Astrocyte (in vitro differentiated cells and primary cell): ENCODE data around the gene PELO. TPM values are rescaled to one million over a fixed set of nuclear protein-coding genes. Genes with fewer than 3 reads are reported as not detected.

Experiments used
- DNase-seq: peaks from one replicate; pipeline ENCODE4 v3.0.0-alpha.2; 2010; ENCODE audit warnings: low read depth
- FAIRE-seq: peaks from 2 replicates; lab custom pipeline; 2011; peaks lifted over from hg19 to GRCh38; lab: Jason Lieb, UNC
- H2AFZ ChIP-seq: 2 replicates; pipeline ENCODE4 v1.6.0; 2012; ENCODE audit warnings: low read depth, low read length, inconsistent platforms
- H3K27ac ChIP-seq: 2 replicates; pipeline ENCODE4 v1.5.1; 2011; ENCODE audit warnings: low read depth, low read length, inconsistent platforms
- H3K27me3 ChIP-seq: 2 replicates; pipeline ENCODE4 v1.6.0; 2011; ENCODE audit warnings: low read length, inconsistent platforms; ENCODE audit not compliant: insufficient read depth
- H3K36me3 ChIP-seq: 2 replicates; pipeline ENCODE4 v1.5.1; 2011; ENCODE audit warnings: low read length, inconsistent platforms; ENCODE audit not compliant: insufficient read depth
- H3K4me1 ChIP-seq: 2 replicates; pipeline ENCODE4 v1.5.1; 2011; ENCODE audit warnings: low read length, inconsistent platforms; ENCODE audit not compliant: insufficient read depth
- H3K4me2 ChIP-seq: 2 replicates; pipeline ENCODE4 v1.6.0; 2012; ENCODE audit warnings: low read length, inconsistent platforms
- H3K4me3 ChIP-seq: 2 replicates; pipeline ENCODE4 v1.5.1; 2011; ENCODE audit warnings: low read depth, mild to moderate bottlenecking, low read length, inconsistent platforms; ENCODE audit not compliant: insufficient read depth
- H3K79me2 ChIP-seq: 2 replicates; pipeline ENCODE4 v1.6.0; 2012; ENCODE audit warnings: mild to moderate bottlenecking, low read length, inconsistent platforms; ENCODE audit not compliant: insufficient read depth
- H3K9ac ChIP-seq: 2 replicates; pipeline ENCODE4 v1.6.0; 2012; ENCODE audit warnings: mild to moderate bottlenecking, low read length, inconsistent platforms
- H3K9me3 ChIP-seq: 2 replicates; pipeline ENCODE4 v1.5.1; 2012; ENCODE audit warnings: low read depth, mild to moderate bottlenecking, low read length, inconsistent platforms; ENCODE audit not compliant: insufficient read depth
- H4K20me1 ChIP-seq: 2 replicates; pipeline ENCODE4 v1.6.0; 2012; ENCODE audit warnings: low read length, inconsistent platforms; ENCODE audit not compliant: insufficient read depth
- H3K27ac Mint-ChIP-seq: one replicate; pipeline ENCODE4 v1.8.0; 2021; ENCODE audit warnings: mild to moderate bottlenecking, mixed read lengths; ENCODE audit not compliant: unreplicated experiment
- H3K27me3 Mint-ChIP-seq: one replicate; pipeline ENCODE4 v1.8.0; 2021; ENCODE audit warnings: low read depth, mixed read lengths; ENCODE audit not compliant: unreplicated experiment
- H3K36me3 Mint-ChIP-seq: one replicate; pipeline ENCODE4 v1.8.0; 2021; ENCODE audit warnings: low read depth, mixed read lengths; ENCODE audit not compliant: unreplicated experiment
- H3K4me1 Mint-ChIP-seq: one replicate; pipeline ENCODE4 v1.8.0; 2021; ENCODE audit warnings: low read depth, mixed read lengths; ENCODE audit not compliant: unreplicated experiment
- H3K4me3 Mint-ChIP-seq: one replicate; pipeline ENCODE4 v1.8.0; 2021; ENCODE audit warnings: mild to moderate bottlenecking, moderate library complexity, mixed read lengths; ENCODE audit not compliant: unreplicated experiment
- H3K9me3 Mint-ChIP-seq: one replicate; pipeline ENCODE4 v1.8.0; 2021; ENCODE audit warnings: mild to moderate bottlenecking, mixed read lengths; ENCODE audit not compliant: unreplicated experiment
- CTCF ChIP-seq: IDR thresholded peaks from 2 replicates; pipeline ENCODE4 v1.5.1; 2011; ENCODE audit warnings: low read depth, mild to moderate bottlenecking, inconsistent platforms, low read length, moderate library complexity; ENCODE audit not compliant: insufficient read depth
- EZH2 ChIP-seq: IDR thresholded peaks from 2 replicates; pipeline ENCODE4 v1.6.1; 2012; ENCODE audit warnings: mild to moderate bottlenecking, low read length, inconsistent platforms; ENCODE audit not compliant: insufficient read depth
- total RNA-seq: library from RNA; stranded (reverse); gene quantifications from 2 replicates; pipeline ENCODE4 v1.2.1, GENCODE V29; 2021

PELO gene
- total RNA-seq, 1 donor from 2014 or later = 75.8 TPM

- DNase-seq = no peak
- Histone ChIP-seq H3K4me2 (peak overlapping the region; percentile 97), H4K20me1 (no peaks in the 10 kb centered on the region), H3K36me3 (no peaks in the 10 kb centered on the region), H2AFZ (peak overlapping the region; percentile 93), H3K4me1 (peaks cover 12% of the 10 kb centered on the region), H3K9me3 (no peaks in the 10 kb centered on the region), H3K9ac (peak overlapping the region; percentile 89), H3K4me3 (peak overlapping the region; percentile 91), H3K79me2 (peaks cover 14% of the 10 kb centered on the region), H3K27me3 (no peaks in the 10 kb centered on the region), H3K27ac (peak overlapping the region; percentile 79)
- Mint-ChIP-seq H3K27ac (peak overlapping the region; percentile 29), H3K36me3 (peaks cover 4% of the 10 kb centered on the region), H3K4me3 (peak overlapping the region; percentile 94), H3K9me3 (no peaks in the 10 kb centered on the region), H3K4me1 (peaks cover 17% of the 10 kb centered on the region), H3K27me3 (no peaks in the 10 kb centered on the region)
- TF ChIP-seq CTCF (no peak), EZH2 (no peak)
- no peak for FAIRE-seq
Observed at GRCh38 chr5:52788505-52788821, 747 bp downstream of the PELO start.

DNA sequence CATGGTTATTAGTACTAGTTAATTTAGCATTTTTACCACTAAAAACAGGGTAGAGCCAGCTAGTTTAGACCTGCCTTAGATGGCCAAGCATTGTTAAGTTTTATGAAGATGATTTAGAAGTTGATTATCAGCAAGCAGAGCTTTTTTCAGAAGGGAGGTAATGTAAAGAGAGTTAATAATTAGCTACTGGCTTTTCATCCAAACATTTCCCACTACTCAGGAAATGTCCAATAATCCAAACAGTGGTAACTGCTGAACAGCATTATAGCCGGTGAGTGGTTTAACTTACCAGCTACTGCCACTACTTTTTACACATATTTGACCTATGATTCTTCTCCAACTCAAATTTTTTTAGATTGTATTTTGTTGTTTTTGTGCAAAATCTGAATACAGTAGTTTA is 1.7 kb downstream of the PELO start:
- H3K4me1 ChIP-seq = peaks cover 12% of the 10 kb centered on the region
- H3K27me3 ChIP-seq = no peaks in the 10 kb centered on the region
- TF ChIP-seq EZH2 (no peak), CTCF (no peak)
- H3K36me3 ChIP-seq = no peaks in the 10 kb centered on the region
- H3K4me1 Mint-ChIP-seq = peaks cover 16% of the 10 kb centered on the region
- H2AFZ ChIP-seq = no peak overlapping the region
- no peak overlapping the region for H3K4me3 ChIP-seq
- DNase-seq (no peak), FAIRE-seq (peak; percentile 17)
- H3K27ac Mint-ChIP-seq = peak overlapping the region; percentile 50
- no peaks in the 10 kb centered on the region for H3K27me3 Mint-ChIP-seq
- H3K9ac ChIP-seq = peak overlapping the region; percentile 89
- peak overlapping the region; percentile 97 for H3K4me2 ChIP-seq
- H3K9me3 Mint-ChIP-seq = no peaks in the 10 kb centered on the region
- H4K20me1 ChIP-seq = no peaks in the 10 kb centered on the region
- H3K79me2 ChIP-seq = peaks cover 14% of the 10 kb centered on the region
- H3K9me3 ChIP-seq = no peaks in the 10 kb centered on the region
- peak overlapping the region; percentile 94 for H3K4me3 Mint-ChIP-seq
- peaks cover 4% of the 10 kb centered on the region for H3K36me3 Mint-ChIP-seq
- H3K27ac ChIP-seq = no peak overlapping the region

DNA sequence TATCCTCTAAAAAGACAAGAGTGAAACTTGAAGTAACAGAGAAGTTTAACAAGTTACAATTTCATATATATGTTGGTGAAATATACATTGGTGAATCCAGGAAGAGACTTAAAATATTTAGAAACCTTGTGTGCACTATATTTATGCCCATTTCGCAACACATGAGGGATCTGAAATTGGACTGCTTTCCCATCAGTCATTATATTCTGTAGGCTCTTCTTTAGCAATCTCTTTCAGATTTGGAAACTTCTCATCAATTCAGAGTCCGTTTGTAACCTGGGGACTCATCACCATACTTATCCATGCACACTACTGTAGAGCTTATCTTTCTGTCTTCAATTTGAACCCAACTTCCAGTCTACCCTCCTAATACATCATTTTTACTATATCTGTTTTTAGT is 2.1 kb downstream of the PELO start:
- Mint-ChIP-seq H3K27me3 (no peaks in the 10 kb centered on the region), H3K4me1 (peaks cover 16% of the 10 kb centered on the region), H3K9me3 (no peaks in the 10 kb centered on the region), H3K36me3 (peaks cover 4% of the 10 kb centered on the region), H3K27ac (no peak overlapping the region), H3K4me3 (peak overlapping the region; percentile 94)
- no peaks in the 10 kb centered on the region for H3K27me3 ChIP-seq
- no peaks in the 10 kb centered on the region for H3K9me3 ChIP-seq
- H3K27ac ChIP-seq = no peak overlapping the region
- no peak overlapping the region for H3K4me3 ChIP-seq
- no peaks in the 10 kb centered on the region for H4K20me1 ChIP-seq
- peaks cover 16% of the 10 kb centered on the region for H3K79me2 ChIP-seq
- TF ChIP-seq EZH2 (no peak), CTCF (no peak)
- H3K36me3 ChIP-seq = no peaks in the 10 kb centered on the region
- DNase-seq = no peak
- H3K4me2 ChIP-seq = peak overlapping the region; percentile 97
- H3K4me1 ChIP-seq = peaks cover 12% of the 10 kb centered on the region
- peak overlapping the region; percentile 89 for H3K9ac ChIP-seq
- FAIRE-seq = no peak
- no peak overlapping the region for H2AFZ ChIP-seq
